CD4-positive, alpha-beta T cell treated with Interleukin-17A for 1 hour (primary cell): ENCODE measurements around the gene ENG.
"Not testable (repeated sequence)": the region's sequence is repeated elsewhere in the genome, so short reads cannot be mapped to it uniquely, and the experiment has no call there.

ENCODE experiments used
- DNase-seq: peaks from one replicate; pipeline ENCODE4 v3.0.0-alpha.2; 2020

Gene ENG

GRCh38 chr9:127841087-127841835 lies 13.2 kb downstream of the ENG start:
- no peak for DNase-seq

GRCh38 chr9:127838375-127839078 lies 15.9 kb downstream of the ENG start:
- no peak for DNase-seq

- no peak for DNase-seq
Observed at GRCh38 chr9:127837346-127837745, 17.1 kb downstream of the ENG start.

- DNase-seq: not testable (repeated sequence)
Observed at GRCh38 chr9:127836561-127836960, 17.9 kb downstream of the ENG start.

- peak; percentile 24 for DNase-seq
Observed at GRCh38 chr9:127835991-127836516, 18.4 kb downstream of the ENG start.

- DNase-seq: no peak
Observed at GRCh38 chr9:127833555-127833954, 20.9 kb downstream of the ENG start.

GRCh38 chr9:127832248-127832647 lies 22.2 kb downstream of the ENG start:
- no peak for DNase-seq

- no peak for DNase-seq
Observed at GRCh38 chr9:127829205-127829906, 25.1 kb downstream of the ENG start.

- no peak for DNase-seq
Observed at GRCh38 chr9:127828262-127829031, 26.0 kb downstream of the ENG start.

GRCh38 chr9:127826253-127826913 lies 28.1 kb downstream of the ENG start:
- DNase-seq: no peak

- DNase-seq: no peak
Observed at GRCh38 chr9:127825319-127826051, 29.0 kb downstream of the ENG start.

GRCh38 chr9:127822108-127822507 lies 32.4 kb downstream of the ENG start:
- DNase-seq: no peak

GRCh38 chr9:127818574-127818973 lies 35.9 kb downstream of the ENG start:
- DNase-seq: no peak

GRCh38 chr9:127817881-127818434 lies 36.5 kb downstream of the ENG start:
- no peak for DNase-seq

- DNase-seq: no peak
Observed at GRCh38 chr9:127816728-127817127, 37.7 kb downstream of the ENG start.

GRCh38 chr9:127816362-127816725 lies 38.1 kb downstream of the ENG start:
- DNase-seq: no peak

GRCh38 chr9:127815512-127816361 lies 38.7 kb downstream of the ENG start:
- no peak for DNase-seq

GRCh38 chr9:127814619-127815511 lies 39.6 kb downstream of the ENG start:
- no peak for DNase-seq

- no peak for DNase-seq
Observed at GRCh38 chr9:127813686-127814226, 40.7 kb downstream of the ENG start.
